HG03354 (cell line): Measurements from ENCODE around the gene MCTP1.

Experiments
- ATAC-seq: cut with Tn5 transposase; IDR thresholded peaks from one replicate; pipeline ENCODE4 v1.9.1; 2021; ENCODE audit warnings: mild to moderate bottlenecking; ENCODE audit not compliant: unreplicated experiment, poor library complexity, severe bottlenecking

MCTP1 gene

DNA sequence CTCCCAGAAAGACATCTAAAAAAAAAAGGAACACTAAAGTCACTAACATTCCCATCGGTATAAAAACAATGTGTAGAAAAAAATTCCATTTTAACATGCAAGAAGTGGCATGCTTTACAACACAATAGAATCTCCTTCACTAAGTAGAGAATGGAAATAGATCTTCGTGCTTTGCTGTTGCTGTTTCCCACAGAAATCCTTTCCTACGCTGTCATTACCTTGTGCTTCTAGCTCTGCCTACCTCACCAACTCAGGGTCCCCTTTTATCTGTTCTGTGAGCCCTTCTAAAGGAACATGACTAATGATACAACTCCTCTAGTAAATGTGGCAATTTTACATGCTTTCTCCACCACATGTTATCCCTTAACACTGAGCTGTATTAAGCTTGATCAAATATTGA lies 202.9 kb downstream of the MCTP1 start:
- peak; percentile 24 for ATAC-seq

DNA sequence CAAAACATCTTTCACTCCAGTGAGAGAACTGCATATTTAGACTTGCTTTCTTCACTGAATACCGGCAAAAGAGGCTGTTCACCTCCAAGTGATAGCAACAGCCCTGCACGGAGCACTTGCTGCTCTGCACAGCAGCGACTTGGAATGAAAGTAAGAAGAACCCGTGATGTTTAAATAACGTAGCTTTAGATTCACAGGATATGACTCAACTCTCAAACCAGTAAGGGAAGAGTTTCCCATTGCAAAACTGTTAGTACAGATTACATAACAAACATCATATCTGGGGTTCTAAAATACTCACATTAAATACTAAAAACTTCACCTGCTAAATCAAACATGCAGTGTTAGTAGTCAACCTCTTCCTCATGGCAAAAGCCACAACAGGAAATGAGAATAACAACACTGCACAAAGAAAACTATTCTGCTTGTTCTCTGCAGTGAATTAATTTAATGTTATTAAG lies 203.4 kb downstream of the MCTP1 start:
- peak; percentile 92 for ATAC-seq

DNA sequence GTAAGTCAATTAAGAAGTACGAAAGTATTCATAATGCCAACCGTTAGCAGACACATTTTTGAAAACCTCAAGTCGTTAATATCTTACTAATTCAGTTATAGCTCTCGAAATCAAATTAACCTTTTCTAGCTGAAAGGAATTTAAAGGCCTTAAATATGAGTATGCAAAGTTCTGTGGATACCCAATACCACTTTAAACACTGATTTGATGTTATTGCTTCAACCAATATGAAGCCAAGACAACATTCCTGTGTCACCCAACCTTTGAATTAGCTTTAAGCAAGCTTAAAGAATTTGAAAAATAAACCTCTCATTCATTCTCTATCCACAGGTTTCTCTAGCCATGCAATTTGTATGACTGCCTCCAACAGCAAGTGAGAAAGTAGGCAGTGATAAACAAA lies 204.5 kb downstream of the MCTP1 start:
- no peak for ATAC-seq

DNA sequence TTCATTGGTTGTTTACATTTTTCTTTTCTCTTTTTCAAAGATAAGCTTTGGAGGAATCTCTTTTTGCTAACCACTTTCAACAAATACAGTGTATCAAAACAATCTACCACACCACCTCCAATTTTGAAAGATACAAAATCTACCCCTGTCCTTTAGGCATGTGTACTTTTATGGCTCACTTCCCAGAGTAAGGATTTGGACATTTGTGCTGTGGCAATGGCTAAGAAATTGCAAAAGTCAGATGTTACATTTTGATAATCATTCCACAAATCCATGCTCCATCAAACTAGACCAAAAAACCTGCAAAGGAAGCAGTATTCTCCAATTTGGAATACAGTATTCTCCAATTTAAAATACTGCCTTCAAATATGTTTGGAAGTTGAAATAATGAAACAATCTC lies 204.9 kb downstream of the MCTP1 start:
- ATAC-seq, result no peak

DNA sequence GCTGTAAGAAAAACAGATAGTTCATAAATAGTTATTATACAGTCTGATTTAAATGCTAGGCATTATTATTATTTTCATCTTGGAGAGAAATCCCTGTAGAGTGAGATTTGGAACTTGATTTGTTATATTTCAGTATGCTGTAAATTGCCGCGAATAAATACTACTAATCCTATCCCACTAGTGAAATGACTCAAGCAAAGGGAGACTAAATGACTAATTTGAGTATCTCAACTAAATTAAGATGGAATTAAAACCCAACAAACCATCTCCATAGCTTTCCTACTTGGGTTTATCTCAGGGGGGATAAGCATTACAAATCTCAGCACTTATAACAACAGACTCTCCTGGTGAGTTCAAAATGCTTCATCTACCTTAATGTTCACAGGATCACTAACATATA lies 206.0 kb downstream of the MCTP1 start:
- ATAC-seq, result no peak

DNA sequence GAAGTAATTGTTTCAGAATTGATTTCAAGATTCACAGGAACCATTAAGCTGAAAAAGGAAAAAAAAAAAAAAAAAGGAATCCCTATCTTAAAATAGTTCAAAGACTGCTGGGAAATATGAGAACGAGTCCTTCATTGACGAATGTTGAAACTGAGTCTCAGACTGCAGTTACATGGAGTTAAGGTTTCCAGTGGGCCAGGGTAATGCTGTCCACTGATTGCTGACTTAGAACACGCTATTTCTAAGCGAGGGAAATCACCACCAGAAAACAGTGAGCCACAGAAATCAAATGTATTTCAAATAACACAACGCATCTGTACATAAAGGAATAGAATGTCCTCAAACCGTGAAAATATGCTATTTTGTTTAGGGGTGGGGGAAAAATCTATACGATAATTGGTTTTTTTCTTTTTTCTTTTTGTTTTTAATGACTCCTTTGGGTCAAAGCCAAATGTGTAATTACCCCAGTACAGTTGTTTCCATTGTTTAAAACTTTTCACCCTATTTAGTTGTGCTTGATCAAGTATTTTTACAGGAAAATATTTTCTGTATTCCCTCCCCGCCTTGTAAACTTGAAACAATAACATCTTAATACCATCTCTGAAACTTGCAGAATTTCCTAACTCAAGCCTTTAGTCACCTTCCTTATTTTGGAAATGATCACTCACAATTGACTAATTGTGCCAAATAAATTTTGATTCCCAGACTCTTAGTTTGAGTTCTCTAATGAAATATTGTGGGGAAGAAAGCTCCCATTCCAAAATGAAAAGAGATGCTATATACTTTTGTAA lies 208.3 kb downstream of the MCTP1 start:
- ATAC-seq, result no peak

DNA sequence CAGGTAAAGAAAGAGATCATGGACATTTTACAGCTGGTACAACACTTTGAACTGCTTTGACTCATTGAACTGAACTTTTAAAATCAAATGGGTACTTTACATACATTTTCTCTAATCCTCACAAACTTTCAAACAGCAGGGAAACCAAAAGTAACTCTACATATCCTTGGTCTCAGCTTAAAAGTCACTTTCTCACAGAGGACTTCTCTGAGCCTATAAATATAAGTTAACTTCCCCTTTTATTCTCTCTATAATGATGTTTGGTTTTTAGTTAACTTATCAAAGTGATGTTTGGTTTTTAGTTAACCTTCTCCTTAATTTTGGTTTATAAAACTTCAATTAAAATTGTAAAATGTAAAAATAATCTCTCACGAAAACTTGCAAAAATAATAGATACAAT lies 209.8 kb downstream of the MCTP1 start:
- no peak for ATAC-seq

DNA sequence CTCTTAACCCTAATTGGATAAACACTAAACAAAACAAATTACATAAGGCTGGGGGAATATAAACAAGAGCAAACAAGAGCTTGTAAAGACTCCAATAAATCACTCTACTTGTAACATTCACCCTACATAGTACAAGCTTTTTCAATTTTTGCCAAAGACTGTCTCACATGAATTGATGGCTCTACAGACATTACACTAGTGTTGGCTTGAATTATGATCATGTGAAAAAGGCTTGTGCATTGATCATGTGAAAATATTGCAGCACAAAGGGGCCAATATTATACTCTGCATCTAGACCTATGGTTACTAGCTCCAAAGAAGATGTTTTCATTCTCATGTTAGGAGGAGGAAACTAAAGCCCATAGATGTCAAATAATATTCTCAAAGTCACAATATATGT lies 212.6 kb downstream of the MCTP1 start:
- no peak for ATAC-seq

DNA sequence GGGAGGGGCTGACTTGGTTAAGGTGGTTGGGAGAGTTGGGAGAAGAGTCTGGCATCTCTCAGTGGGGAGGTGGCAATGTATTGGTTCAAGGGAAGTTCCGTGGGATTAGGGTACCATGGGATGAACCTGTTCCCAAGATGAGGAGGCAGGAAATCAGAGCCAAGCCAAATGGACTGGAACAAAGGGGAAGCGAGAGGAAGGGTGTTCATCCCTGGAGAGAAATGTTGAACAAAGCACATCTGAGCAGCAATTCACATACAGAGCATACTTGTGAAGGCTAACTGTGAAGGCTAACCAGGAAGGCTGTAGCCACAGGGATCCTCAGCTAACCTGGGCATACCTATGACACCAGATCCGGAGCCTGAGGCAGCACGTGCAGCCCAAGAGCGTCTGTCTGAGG lies 214.0 kb downstream of the MCTP1 start:
- no peak for ATAC-seq

DNA sequence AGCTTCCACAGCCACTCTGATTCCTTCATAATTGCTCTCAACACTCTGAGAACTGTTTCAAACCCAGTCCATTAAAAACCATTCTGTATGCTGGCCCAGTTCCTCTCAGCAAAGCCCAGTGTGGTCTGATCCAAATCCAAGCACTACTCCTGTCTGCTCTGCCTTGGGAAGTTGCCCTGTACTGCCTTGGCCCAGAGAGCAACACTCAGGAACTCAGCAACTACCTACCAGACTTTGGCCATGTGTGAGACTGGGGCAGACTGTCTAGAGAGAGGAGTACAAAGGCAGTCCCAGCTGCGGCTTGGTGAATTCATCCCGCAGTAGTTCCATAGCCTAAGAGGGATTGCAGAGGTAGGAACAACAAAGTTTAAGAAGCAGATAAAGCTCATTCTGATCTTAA lies 214.4 kb downstream of the MCTP1 start:
- no peak for ATAC-seq

DNA sequence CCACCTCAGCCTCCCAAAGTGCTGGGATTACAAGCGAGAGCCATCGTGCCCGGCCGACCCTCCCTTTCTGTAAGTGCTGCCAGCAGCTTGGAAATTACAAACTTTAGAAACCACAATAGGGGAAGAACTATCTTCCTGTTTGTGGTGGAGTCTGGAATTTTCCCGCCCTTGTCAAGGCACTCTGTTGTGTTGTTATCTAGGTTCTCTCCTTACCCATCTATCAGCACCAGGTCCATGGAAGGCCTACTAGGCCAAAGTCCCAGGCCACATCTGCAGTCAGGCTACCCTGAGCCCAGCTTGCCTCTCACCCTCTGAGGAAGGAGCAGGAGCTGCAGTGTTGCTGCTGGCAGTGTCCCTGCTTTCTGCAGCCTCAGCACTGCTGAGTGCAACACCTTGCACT lies 214.9 kb downstream of the MCTP1 start:
- ATAC-seq, result no peak

DNA sequence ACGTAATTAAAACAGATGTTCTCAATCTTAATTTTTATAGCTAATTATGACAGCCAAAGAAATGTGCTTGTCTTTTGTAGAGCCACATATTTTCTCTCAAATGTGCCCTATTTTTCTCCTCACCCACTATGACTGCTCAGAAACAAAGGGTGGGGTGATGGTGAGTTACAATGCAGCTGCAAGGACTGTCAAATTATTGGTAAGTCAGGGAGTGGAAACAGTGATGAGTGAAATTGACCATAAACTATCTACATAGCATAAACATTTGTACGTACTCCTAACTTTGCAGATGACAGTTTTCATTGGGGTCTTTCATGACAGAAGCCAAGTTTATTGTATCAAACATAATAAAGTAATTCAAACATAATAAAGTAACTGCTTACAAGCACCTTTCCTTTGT lies 215.9 kb downstream of the MCTP1 start:
- ATAC-seq, result no peak

DNA sequence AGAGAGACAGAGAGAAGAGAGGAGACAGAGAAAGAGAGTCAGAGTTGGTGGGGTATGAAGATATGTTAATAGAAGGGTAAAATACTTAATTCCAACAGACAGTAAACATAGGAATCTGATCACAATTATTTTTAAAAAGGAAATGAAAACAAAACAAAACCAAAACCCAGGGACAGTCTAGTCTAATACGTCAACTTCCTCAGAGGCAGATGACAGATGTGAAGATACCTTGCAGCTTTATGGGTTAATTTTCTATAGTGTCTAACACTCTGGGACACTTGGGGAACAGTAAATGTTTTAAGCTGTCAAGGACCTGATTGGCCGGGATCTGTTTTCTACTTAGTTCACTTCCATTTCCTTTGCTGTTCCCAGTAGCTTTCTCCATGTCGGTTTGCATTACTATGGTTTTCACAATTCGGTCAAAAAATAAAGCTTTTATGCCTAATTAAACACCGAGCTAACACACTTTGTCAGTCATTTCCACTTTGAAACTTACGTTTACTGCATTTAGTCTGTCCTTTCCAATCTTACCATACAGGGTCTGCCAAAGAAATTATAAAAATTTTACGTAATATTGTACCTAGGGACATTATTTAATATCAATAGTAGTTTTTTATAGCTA lies 216.5 kb downstream of the MCTP1 start:
- peak; percentile 56 for ATAC-seq

DNA sequence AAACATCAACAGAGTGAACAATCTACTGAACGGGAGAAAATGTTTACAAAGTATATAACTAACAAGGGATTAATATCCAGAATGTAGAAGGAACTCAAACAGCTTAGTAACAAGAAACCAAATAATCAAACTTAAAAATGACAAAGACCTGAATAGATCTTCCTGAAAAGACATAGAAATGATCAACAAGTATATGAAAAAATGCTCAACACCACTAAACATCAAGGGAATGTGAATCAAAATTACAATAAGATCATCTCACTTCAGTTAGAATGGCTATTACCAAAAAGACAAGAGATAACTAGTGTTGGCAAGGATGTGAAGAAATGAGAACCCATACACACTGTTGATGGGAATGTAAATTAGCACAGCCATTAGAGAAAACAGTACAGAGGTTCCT lies 218.8 kb downstream of the MCTP1 start:
- no peak for ATAC-seq

DNA sequence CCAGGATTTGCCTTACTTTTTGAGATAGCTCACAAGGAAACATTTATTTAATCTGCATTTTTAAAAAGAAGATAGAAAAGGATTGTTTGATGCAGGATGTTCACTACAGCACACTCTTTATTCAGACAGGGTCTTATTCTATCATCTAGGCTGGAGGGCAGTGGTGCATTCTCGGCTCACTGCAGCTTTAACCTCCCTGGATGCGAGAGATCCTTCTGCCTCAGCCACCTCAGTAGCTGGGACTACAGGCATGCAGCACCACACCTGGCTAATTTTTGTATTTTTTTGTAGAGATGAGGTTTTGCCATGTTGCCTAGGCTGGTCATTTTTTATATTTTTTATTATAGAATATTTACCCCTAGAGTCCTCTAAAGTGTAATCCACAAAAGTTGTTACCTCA lies 221.4 kb downstream of the MCTP1 start:
- no peak for ATAC-seq

DNA sequence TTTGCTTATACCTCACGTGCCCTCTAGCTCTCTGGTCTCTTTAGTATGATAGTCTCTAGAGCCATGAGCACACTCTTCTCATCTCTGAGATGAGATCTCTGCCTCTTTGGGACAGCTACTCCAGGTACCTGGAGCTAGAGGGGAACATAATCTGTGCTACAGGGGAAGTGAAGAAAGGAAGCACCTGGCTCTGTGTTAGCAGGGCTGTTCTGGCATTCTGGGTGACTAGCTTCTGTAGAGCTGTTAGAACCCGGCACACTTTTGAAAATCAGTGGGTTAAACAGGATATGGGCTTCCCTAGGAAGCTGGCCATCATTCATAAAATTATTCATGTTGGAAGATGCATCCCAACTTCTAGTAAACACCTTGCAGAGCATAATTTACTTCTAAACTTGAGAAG lies 224.8 kb downstream of the MCTP1 start:
- ATAC-seq, result no peak

DNA sequence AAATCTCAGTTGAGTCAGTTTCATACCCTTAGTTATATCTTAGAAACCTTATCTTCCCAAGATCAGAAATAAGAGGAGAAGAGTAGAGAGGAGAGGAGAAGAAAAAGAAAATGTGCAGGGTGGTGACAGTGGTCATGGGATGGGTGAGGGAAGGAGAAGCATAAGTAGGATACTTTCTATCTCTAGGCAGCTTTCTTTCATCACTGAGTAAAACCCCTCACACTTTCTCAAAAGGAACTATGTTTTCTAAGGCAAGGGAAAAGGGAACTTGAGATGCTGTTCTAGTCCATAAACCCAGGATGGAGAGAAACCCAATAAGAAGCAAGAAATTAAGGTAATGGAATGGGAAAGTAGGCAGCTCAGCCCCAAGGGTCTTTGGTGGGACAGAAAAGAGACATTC lies 225.3 kb downstream of the MCTP1 start:
- ATAC-seq, result no peak

DNA sequence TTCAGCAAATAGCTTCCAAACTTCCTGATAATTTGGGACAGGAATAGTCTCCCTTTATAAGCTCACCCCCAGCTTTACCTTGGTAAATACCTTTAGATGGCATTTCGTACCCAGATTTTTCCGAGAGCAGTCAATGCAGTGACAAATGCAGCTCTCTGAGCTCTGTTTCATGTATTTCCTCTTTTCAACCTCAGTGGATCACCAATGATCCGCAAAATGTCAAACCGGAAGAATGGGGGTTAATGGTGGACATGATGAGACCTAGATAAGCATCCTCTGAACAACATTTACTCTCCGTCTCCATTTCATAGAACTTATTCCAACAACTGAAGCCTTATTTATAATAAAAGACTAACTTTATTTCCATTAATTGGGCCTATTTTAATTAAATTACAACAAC lies 227.3 kb downstream of the MCTP1 start:
- no peak for ATAC-seq

DNA sequence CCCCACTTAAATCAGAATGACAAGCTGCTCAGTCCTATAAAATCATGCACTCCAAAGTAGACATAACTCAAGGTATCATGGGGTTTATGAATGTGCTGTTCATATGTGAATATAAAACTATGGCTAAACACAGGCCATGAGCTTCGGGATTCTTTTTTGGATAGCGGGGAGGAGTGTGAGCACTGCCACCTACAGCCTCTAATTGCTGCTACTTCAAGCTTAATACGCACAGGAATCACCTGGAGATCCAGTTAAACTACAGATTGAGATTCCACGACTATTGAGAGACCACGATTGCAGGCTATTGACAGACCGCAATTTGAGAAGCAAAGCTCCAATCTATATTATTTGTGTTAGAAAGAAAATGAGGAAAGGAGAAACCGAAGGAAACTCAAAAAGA lies 231.6 kb downstream of the MCTP1 start:
- ATAC-seq, result no peak

DNA sequence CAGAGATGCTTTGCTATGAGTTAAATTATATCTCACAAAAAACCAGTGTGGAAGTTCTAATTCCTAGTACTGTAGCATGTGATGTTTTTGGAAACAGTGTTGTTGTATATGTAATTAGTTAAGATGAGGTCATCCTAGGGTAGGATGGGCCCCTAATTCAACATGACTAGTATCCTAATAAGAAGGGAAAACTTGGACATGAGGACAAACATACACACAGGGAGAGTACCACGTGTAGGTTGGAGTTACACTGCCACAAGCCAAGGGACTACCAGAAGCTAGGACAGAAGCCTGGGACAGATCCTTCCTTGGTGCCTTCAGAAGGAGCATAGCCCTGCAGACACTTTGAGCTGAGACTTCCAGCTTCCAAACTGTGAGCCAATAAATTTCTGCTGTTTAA lies 234.2 kb downstream of the MCTP1 start:
- ATAC-seq, result no peak

DNA sequence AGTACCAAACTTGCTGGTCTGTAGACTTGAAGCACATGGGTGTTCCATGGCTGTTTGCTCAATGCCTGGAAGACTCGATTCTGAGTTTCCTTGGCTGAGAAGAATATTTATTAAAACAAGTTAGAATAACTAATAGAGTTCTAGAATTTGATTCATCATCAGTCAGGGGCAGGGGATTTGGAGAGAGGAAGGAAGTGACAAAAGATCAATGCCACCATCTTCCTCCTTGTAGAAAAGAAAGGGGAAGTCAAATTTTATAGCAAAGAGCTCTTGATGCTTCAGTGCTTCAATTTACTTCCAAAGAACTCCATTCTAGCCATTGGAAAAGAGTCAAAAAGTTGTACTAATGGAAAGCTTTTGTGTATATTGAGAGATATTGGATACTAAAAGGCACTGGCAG lies 236.3 kb downstream of the MCTP1 start:
- ATAC-seq, result no peak
